SKM-1 treated with dmso at 0.1 percent for 144 hours (cell line): ENCODE data around the gene SYVN1.
A peak's percentile ranks its signal among the peaks of the same experiment; 100 is the strongest.
"Not testable (repeated sequence)": the region's sequence is repeated elsewhere in the genome, so short reads cannot be mapped to it uniquely, and the experiment has no call there.

Source experiments
- DNase-seq: peaks from one replicate; lab custom pipeline; 2025; ENCODE audit not compliant: unreplicated experiment; lab: John Stamatoyannopoulos, UW

The SYVN1 gene

GRCh38 chr11:65134240-65134951, at the start of gene SYVN1:
TSS of gene SYVN1 (minus strand) at chr11:65134519. CDS start at chr11:65133601, 918 bp downstream.
- DNase-seq, result peak; percentile 89

- no peak for DNase-seq
Measured at GRCh38 chr11:65183201-65183891, 49.0 kb upstream of the SYVN1 start.

- no peak for DNase-seq
Measured at GRCh38 chr11:65182258-65183170, 48.2 kb upstream of the SYVN1 start.

- DNase-seq, result peak; percentile 82
Measured at GRCh38 chr11:65181569-65182257, 47.4 kb upstream of the SYVN1 start, which contains the start of gene CAPN1. TSS of gene CAPN1 (plus strand) at chr11:65181928. CDS start at chr11:65182702, 774 bp downstream.

GRCh38 chr11:65180877-65181568, 46.7 kb upstream of the SYVN1 start:
- peak; percentile 63 for DNase-seq

- DNase-seq, result not testable (repeated sequence)
Measured at GRCh38 chr11:65174571-65175010, 40.3 kb upstream of the SYVN1 start.

- no peak for DNase-seq
Measured at GRCh38 chr11:65172600-65172999, 38.3 kb upstream of the SYVN1 start.

DNA sequence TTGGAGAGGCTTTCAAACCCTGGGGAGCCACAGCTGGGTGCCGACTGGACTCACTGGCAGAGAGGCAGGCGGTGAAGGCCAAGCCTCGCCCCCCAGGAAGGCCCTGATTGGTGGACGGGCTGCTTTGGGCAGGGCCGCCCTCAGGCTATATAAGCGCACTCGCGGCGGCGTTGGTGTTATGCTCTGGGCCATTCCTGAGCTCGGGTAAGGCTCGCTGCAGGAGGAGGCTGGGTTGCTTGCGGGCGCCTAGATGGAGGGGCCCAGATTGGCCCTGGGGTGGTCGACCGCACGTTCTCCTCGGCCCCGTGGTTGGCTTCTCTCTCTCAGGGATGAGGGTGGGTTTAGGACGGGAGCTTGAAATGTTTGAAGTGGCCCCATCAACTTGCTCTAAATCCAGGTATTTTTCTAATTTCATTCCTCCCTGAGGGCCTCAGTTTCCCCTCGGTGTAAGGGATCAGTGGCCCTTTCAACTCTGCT, 35.8 kb upstream of the SYVN1 start, which contains the start of gene SPDYC:
TSS of gene SPDYC (plus strand) at position 176 of the 477 bp plus-strand sequence. CDS start 1,125 bp downstream, outside the sequence.
- DNase-seq, result no peak

GRCh38 chr11:65169164-65169641, 34.9 kb upstream of the SYVN1 start:
- DNase-seq, result no peak

DNA sequence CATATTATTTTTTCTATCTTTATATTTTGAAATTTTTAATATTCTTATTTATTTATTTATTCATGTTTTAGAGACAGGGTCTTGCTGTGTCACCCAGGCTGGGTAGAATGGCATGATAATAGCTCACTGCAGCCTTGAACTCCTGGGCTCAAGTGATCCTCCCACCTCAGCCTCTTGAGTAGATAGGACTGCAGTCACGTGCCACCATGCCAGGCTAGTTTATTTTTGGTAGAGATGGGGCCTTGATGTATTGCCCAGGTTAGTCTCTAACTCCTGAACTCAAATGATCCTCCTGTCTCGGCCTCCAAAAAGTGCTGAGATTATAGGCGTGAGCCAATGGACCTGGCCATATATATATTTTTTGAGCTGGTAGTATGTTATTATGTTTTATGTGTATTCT, 33.3 kb upstream of the SYVN1 start:
- DNase-seq, result no peak

GRCh38 chr11:65166893-65167292, 32.6 kb upstream of the SYVN1 start:
- no peak for DNase-seq

GRCh38 chr11:65165410-65166317, 31.3 kb upstream of the SYVN1 start:
- no peak for DNase-seq

DNA sequence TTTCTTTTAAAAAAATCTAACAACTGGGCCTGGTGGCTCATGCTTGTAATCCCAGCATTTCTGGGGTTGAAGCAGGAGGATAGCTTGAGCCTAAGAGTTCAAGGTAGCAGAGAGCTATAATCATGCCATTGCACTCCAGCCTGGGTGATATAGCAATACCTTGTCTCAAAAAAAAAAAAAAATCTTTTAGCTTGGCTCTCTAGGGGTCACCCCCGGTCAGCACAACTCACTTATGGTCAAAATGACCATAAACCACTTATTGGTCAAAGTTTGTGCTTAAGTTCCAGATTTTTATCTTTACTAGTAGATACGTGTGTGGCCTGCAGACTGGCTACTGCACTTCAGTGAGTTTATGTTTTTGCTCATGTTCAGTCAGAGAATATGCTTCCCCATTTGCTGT, 29.4 kb upstream of the SYVN1 start:
- no peak for DNase-seq

DNA sequence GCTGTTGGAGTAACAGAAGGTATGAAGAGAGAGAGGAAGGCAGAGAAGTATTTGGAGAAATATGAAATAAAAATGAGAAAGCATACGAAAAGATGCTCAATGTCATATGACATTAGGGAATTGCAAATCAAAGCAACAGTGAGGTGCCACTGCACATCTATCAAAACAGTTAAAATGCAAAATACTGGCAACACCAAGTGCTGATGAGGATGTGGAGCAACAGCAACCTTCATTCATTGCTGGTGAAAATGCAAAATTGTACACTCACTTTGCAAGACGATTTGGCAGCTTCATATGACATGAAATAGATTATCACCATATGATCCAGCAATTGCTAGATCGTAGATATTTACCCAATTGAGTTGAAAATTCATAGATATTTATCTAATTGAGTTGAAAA, 26.3 kb upstream of the SYVN1 start:
- DNase-seq, result no peak

- no peak for DNase-seq
Measured at GRCh38 chr11:65159012-65159411, 24.7 kb upstream of the SYVN1 start.

DNA sequence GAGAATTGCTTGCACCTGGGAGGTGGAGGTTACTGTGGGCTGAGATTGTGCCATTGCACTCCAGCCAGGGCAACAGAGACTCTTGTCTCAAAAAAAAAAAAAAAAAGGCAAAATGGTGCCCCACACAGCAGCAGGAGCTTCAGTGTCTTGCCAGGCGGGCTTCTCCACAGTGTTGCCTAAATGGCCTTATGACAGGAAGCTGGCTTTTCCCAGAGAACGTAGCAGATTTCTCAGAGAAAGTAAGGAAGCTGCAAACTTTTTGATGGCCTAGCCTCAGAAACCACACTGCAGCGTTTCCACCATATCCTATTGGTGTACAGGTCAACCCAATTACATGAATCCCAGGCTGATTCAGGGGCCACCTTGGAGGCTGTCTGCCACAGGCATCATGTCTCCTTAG, 23.0 kb upstream of the SYVN1 start:
- no peak for DNase-seq

DNA sequence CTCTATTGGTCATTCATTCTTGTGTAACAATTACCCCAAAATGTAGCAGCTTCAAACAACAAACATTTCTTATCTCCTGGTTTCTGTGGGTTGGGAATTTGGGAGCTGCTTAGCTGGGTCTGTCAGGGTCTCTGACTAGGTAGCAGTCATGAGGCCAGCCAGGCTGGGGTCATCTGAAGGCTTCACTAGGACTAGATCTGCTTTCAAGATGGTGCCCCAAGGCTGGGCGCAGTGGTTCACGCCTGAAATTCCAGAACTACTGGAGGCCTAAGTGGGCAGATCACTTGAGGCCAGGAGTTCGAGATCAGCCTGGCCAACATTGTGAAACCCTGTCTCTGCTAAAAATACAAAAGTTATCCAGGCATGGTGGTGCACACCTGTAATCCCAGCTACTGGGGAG, 22.6 kb upstream of the SYVN1 start:
- no peak for DNase-seq

DNA sequence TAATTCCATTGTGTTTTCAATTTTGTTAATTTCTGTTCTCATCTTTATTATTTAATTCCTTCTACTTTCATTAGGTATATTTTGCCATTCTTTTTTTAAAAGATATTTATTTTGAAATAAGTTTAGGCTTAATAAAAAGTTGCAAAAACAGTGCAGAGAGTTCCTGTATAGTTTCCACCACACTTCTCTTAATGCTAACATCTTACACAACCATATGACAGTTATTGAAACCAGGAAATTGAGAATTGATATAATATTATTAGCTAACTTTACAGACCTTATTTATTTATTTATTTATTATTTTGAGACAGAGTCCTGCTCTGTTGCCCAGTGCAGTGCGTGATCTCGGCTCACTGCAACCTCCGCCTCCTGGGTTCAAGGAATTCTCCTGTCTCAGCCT, 21.9 kb upstream of the SYVN1 start:
- no peak for DNase-seq

- no peak for DNase-seq
Measured at GRCh38 chr11:65152122-65152521, 17.8 kb upstream of the SYVN1 start.
